H1 (cell line): ENCODE data around the gene DDX1. TPM values are rescaled to one million over a fixed set of nuclear protein-coding genes. Genes with fewer than 3 reads are reported as not detected.

ENCODE experiments used
- CHD7 ChIP-seq: fragments of 300-600 bp; sonication (generic); IDR thresholded peaks from 2 replicates; pipeline ENCODE4 v1.7.1; 2012; ENCODE audit warnings: low read length, moderate library complexity, mild to moderate bottlenecking, inconsistent platforms; ENCODE audit not compliant: insufficient replicate concordance
- EGR1 ChIP-seq: IDR thresholded peaks from 2 replicates; pipeline ENCODE4 v1.6.1; 2011; ENCODE audit warnings: low read depth, low read length, borderline replicate concordance
- FOSL1 ChIP-seq: IDR thresholded peaks from 2 replicates; pipeline ENCODE4 v1.6.1; 2011; ENCODE audit warnings: mild to moderate bottlenecking, low read depth, low read length, moderate library complexity; ENCODE audit not compliant: insufficient read depth
- JUND ChIP-seq: IDR thresholded peaks from 2 replicates; pipeline ENCODE4 v1.6.1; 2011; ENCODE audit warnings: mild to moderate bottlenecking, improper control_type of control experiment, low read length
- KDM5A ChIP-seq: fragments of 200-600 bp; IDR thresholded peaks from 2 replicates; pipeline ENCODE4 v1.7.1; 2012; ENCODE audit warnings: mild to moderate bottlenecking, low read length, inconsistent platforms, mixed read lengths
- SP2 ChIP-seq: IDR thresholded peaks from 2 replicates; pipeline ENCODE4 v1.6.1; 2012; ENCODE audit warnings: mild to moderate bottlenecking, low read length, inconsistent platforms
- TBP ChIP-seq: IDR thresholded peaks from 2 replicates; pipeline ENCODE4 v1.6.1; 2011; ENCODE audit warnings: low read depth, low read length, improper control_type of control experiment
- polyA plus RNA-seq, 7 experiments: library from polyadenylated mRNA; depleted of rRNA in 3 of 7; stranded (reverse) in 5 of 7; unstranded in 2 of 7; fragments of >200 nt in 5 of 7; fragments of 200-250 nt in 2 of 7; gene quantifications; 1 replicate in 5 of 7; 2 replicates in 1 of 7; 4 replicates in 1 of 7; pipeline versions ENCODE4 v1.2.1 to v1.2.3, GENCODE V29; 2011 to 2013; ENCODE audit warnings: missing spikeins in 2 of 7, mixed read lengths in 2 of 7
- total RNA-seq: library from RNA; stranded (reverse); fragmentation: NEBNext Ultra II Directional; extraction: Animal tissue kit (Norgen Biotek cat#: 25700); gene quantifications from 2 replicates; pipeline ENCODE4 v1.2.1, GENCODE V29; 2021
- TF ChIP-seq, protein P1 (sequence below): IDR thresholded peaks from 2 replicates; pipeline ENCODE4 v1.6.1; 2011; ENCODE audit warnings: low read length, improper control_type of control experiment
- TF ChIP-seq, protein P2 (sequence below): IDR thresholded peaks from 2 replicates; pipeline ENCODE4 v1.6.1; 2012; ENCODE audit warnings: inconsistent platforms

The DDX1 gene
- total and polyA plus RNA-seq, 2 of the 8 experiments (the other 6 are each of a cell fraction or from before 2014, with no cell fraction given): 51.1 to 161 TPM

GRCh38 chr2:15675456-15676195, 84.0 kb downstream of the DDX1 start (continued):
- TF ChIP-seq CHD7 (no peak), JUND (no peak), EGR1 (no peak), SP2 (no peak), TBP (no peak), KDM5A (no peak), FOSL1 (no peak)
- TF ChIP-seq, protein P1, sequence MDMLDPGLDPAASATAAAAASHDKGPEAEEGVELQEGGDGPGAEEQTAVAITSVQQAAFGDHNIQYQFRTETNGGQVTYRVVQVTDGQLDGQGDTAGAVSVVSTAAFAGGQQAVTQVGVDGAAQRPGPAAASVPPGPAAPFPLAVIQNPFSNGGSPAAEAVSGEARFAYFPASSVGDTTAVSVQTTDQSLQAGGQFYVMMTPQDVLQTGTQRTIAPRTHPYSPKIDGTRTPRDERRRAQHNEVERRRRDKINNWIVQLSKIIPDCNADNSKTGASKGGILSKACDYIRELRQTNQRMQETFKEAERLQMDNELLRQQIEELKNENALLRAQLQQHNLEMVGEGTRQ: no peak
- TF ChIP-seq, protein P2, sequence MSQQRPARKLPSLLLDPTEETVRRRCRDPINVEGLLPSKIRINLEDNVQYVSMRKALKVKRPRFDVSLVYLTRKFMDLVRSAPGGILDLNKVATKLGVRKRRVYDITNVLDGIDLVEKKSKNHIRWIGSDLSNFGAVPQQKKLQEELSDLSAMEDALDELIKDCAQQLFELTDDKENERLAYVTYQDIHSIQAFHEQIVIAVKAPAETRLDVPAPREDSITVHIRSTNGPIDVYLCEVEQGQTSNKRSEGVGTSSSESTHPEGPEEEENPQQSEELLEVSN: no peak
